HG03039 (cell line): ENCODE data around the gene BCAT1.
"Not testable (repeated sequence)": the region's sequence is repeated elsewhere in the genome, so short reads cannot be mapped to it uniquely, and the experiment has no call there.

ENCODE experiments used
- ATAC-seq: cut with Tn5 transposase; IDR thresholded peaks from one replicate; pipeline ENCODE4 v1.9.1; 2021; ENCODE audit warnings: mild to moderate bottlenecking, moderate library complexity; ENCODE audit not compliant: unreplicated experiment

Gene BCAT1

GRCh38 chr12:24960222-24960855, 11.4 kb upstream of the BCAT1 start:
- ATAC-seq, result peak; percentile 85

GRCh38 chr12:24956351-24956750, 7.5 kb upstream of the BCAT1 start:
- not testable (repeated sequence) for ATAC-seq

GRCh38 chr12:24955853-24956252, 7.0 kb upstream of the BCAT1 start:
- ATAC-seq, result no peak

- no peak for ATAC-seq
Measured at GRCh38 chr12:24955389-24955788, 6.5 kb upstream of the BCAT1 start.

GRCh38 chr12:24954261-24954660, 5.4 kb upstream of the BCAT1 start:
- ATAC-seq, result no peak

- ATAC-seq, result no peak
Measured at GRCh38 chr12:24952389-24952788, 3.5 kb upstream of the BCAT1 start.

GRCh38 chr12:24950231-24950834, 1.4 kb upstream of the BCAT1 start:
- no peak for ATAC-seq

GRCh38 chr12:24948420-24948756, 513 bp downstream of the BCAT1 start:
- ATAC-seq, result no peak

- no peak for ATAC-seq
Measured at GRCh38 chr12:24947541-24948419, 1.1 kb downstream of the BCAT1 start.

- ATAC-seq, result no peak
Measured at GRCh38 chr12:24945845-24946244, 3.1 kb downstream of the BCAT1 start.

GRCh38 chr12:24945039-24945438, 3.9 kb downstream of the BCAT1 start:
- ATAC-seq, result no peak

- ATAC-seq, result no peak
Measured at GRCh38 chr12:24944601-24944975, 4.3 kb downstream of the BCAT1 start.

- no peak for ATAC-seq
Measured at GRCh38 chr12:24943947-24944600, 4.8 kb downstream of the BCAT1 start.

- ATAC-seq, result no peak
Measured at GRCh38 chr12:24940157-24940556, 8.7 kb downstream of the BCAT1 start.

GRCh38 chr12:24939551-24939950, 9.3 kb downstream of the BCAT1 start:
- ATAC-seq, result not testable (repeated sequence)

GRCh38 chr12:24938341-24938740, 10.6 kb downstream of the BCAT1 start:
- no peak for ATAC-seq

GRCh38 chr12:24937553-24938244, 11.2 kb downstream of the BCAT1 start:
- ATAC-seq, result no peak

GRCh38 chr12:24933694-24934407, 15.1 kb downstream of the BCAT1 start:
- no peak for ATAC-seq

GRCh38 chr12:24931666-24932405, 17.1 kb downstream of the BCAT1 start:
- peak; percentile 84 for ATAC-seq

- no peak for ATAC-seq
Measured at GRCh38 chr12:24929953-24930352, 18.9 kb downstream of the BCAT1 start.
